ENCODE measurements around the gene RNF141.

The RNF141 gene

GRCh38 chr11:10498426-10499250 is 42.3 kb downstream of the RNF141 start:
- no peak for DNase-seq (ENCODE audit: low read depth)

- DNase-seq (ENCODE audit: low read depth) = no peak
Observed at GRCh38 chr11:10498022-10498400, 43.0 kb downstream of the RNF141 start.

- DNase-seq (ENCODE audit: low read depth) = no peak
Observed at GRCh38 chr11:10497371-10498021, 43.5 kb downstream of the RNF141 start.

GRCh38 chr11:10496296-10496936 is 44.6 kb downstream of the RNF141 start:
- DNase-seq (ENCODE audit: low read depth) = no peak

- DNase-seq (ENCODE audit: low read depth) = no peak
Observed at GRCh38 chr11:10495464-10495786, 45.6 kb downstream of the RNF141 start.

- DNase-seq (ENCODE audit: low read depth) = no peak
Observed at GRCh38 chr11:10494636-10495463, 46.1 kb downstream of the RNF141 start.

- no peak for DNase-seq (ENCODE audit: low read depth)
Observed at GRCh38 chr11:10493041-10493663, 47.8 kb downstream of the RNF141 start.

- DNase-seq (ENCODE audit: low read depth) = no peak
Observed at GRCh38 chr11:10492084-10492483, 48.9 kb downstream of the RNF141 start.

- DNase-seq (ENCODE audit: low read depth) = no peak
Observed at GRCh38 chr11:10490398-10491241, 50.4 kb downstream of the RNF141 start.

- DNase-seq (ENCODE audit: low read depth) = no peak
Observed at GRCh38 chr11:10490032-10490397, 51.0 kb downstream of the RNF141 start.

GRCh38 chr11:10488934-10489691 is 51.9 kb downstream of the RNF141 start:
- no peak for DNase-seq (ENCODE audit: low read depth)

- DNase-seq (ENCODE audit: low read depth) = no peak
Observed at GRCh38 chr11:10488121-10488933, 52.7 kb downstream of the RNF141 start.

- no peak for DNase-seq (ENCODE audit: low read depth)
Observed at GRCh38 chr11:10487002-10487647, 53.9 kb downstream of the RNF141 start.

GRCh38 chr11:10486161-10486840 is 54.7 kb downstream of the RNF141 start:
- DNase-seq (ENCODE audit: low read depth) = no peak

GRCh38 chr11:10485646-10486045 is 55.3 kb downstream of the RNF141 start:
- no peak for DNase-seq (ENCODE audit: low read depth)

GRCh38 chr11:10484461-10485180 is 56.4 kb downstream of the RNF141 start:
- DNase-seq (ENCODE audit: low read depth) = no peak

- no peak for DNase-seq (ENCODE audit: low read depth)
Observed at GRCh38 chr11:10483584-10483983, 57.4 kb downstream of the RNF141 start.

GRCh38 chr11:10483174-10483573 is 57.8 kb downstream of the RNF141 start:
- DNase-seq (ENCODE audit: low read depth) = no peak
